Left lung (tissue), 10 donors: ENCODE results near the gene SLC9A4. TPM values are rescaled to one million over a fixed set of nuclear protein-coding genes. Genes with fewer than 3 reads are reported as not detected.
A peak's percentile ranks its signal among the peaks of the same experiment; 100 is the strongest.

Experiments
- ATAC-seq: fragments of 200-7000 bp; cut with Tn5 transposase; one replicate; pipeline ENCODE4 v1.9.1; 2020; ENCODE audit warnings: moderate library complexity
- DNase-seq, 4 donors: peaks; one replicate each; pipeline ENCODE4 v3.0.0-alpha.2; 2013 to 2020
- H3K27ac ChIP-seq, 2 donors: fragments of 200-600 bp; sonication (generic) in 1 of 2; one replicate each; pipeline versions ENCODE4 v1.5.0 to v1.8.0; 2020 to 2021
- H3K27me3 ChIP-seq, 2 donors: fragments of 200-600 bp; sonication (generic) in 1 of 2; one replicate each; pipeline versions ENCODE4 v1.5.0 to v1.8.0; 2020 to 2021
- H3K36me3 ChIP-seq, 2 donors: fragments of 200-600 bp; sonication (generic) in 1 of 2; one replicate each; pipeline versions ENCODE4 v1.5.0 to v1.8.0; 2020 to 2021
- H3K4me1 ChIP-seq, 2 donors: fragments of 200-600 bp; one replicate each; pipeline ENCODE4 v1.8.0; 2021
- H3K4me3 ChIP-seq, 2 donors: fragments of 200-600 bp; sonication (generic) in 1 of 2; one replicate each; pipeline versions ENCODE4 v1.5.0 to v1.8.0; 2020 to 2021; ENCODE audit warnings: mild to moderate bottlenecking in 1 of 2
- H3K9me3 ChIP-seq, 2 donors: fragments of 200-600 bp; sonication (generic) in 1 of 2; one replicate each; pipeline versions ENCODE4 v1.5.0 to v1.8.0; 2020 to 2021
- intact Hi-C, 2 donors: fragments of 100-400 bp; cut with DNase I; formaldehyde crosslinking; loops; one replicate each; pipeline versions ENCODE4 v1.11.2 to v1.14.2; 2022
- polyA plus RNA-seq, 6 donors: library from polyadenylated mRNA; unstranded; fragments of 120-200 nt; gene quantifications; one replicate each; pipeline ENCODE4 v1.2.1, GENCODE V29; 2013; ENCODE audit not compliant: insufficient read length in 6 of 6
- total RNA-seq, 2 donors: library from RNA; stranded (reverse); fragmentation: NEBNext Ultra II Directional; extraction: Animal tissue kit (Norgen Biotek cat#: 25700); gene quantifications; one replicate each; pipeline ENCODE4 v1.2.1, GENCODE V29; 2021
- TF ChIP-seq, protein P1 (sequence below), 2 donors: fragments of 200-600 bp; sonication (generic) in 1 of 2; IDR thresholded peaks; one replicate each; pipeline versions ENCODE4 v1.5.0 to v1.8.0; 2021; ENCODE audit warnings: antibody characterized with exemption in 2 of 2
- donor health status: DM: no; HTN: yes; CAD: no.
- donor health status: DM: no; HTN: no; CAD: no.

Gene SLC9A4
- total and polyA plus RNA-seq, 8 donors, result 0.06 to 0.08 (median 0.06) TPM; not detected in 4

DNA sequence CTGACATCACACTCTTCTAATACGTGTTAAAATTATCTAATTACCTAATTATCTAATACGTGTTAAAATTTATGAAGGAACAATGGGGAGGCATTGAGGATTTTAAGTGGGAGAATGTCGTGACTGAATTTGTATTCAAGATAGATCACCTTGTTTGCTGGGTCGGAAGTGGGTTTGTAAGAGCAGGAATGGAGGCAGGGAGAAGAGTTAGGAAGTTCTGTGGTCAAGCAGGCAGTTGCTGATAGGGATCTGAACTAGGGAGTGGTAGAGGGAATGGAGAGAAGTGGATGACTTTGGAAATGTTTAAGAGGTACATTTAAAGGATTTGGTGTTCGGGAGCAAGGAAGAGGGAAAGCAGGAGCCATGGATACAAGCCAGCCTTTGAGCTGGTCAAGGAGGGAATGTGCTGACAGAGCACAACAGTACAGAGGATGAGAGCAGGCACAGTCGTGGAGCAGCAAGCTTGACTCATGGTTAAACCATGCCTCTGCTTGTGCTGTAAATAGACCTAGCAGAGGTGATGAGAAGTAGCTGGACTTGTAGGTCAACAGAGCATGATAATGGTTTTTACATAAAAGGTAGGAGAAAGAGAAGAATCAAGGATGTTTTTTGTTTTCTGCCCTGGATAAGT lies 33.8 kb upstream of the SLC9A4 start:
- ATAC-seq (peak; percentile 64), DNase-seq (no peak)
- no peaks in the 10 kb centered on the region for H3K9me3 ChIP-seq
- no peaks in the 10 kb centered on the region for H3K36me3 ChIP-seq
- peaks cover 0 to 33% of the 10 kb centered on the region in 2 donors for H3K4me1 ChIP-seq
- no peaks in the 10 kb centered on the region for H3K27me3 ChIP-seq
- TF ChIP-seq, protein P1, sequence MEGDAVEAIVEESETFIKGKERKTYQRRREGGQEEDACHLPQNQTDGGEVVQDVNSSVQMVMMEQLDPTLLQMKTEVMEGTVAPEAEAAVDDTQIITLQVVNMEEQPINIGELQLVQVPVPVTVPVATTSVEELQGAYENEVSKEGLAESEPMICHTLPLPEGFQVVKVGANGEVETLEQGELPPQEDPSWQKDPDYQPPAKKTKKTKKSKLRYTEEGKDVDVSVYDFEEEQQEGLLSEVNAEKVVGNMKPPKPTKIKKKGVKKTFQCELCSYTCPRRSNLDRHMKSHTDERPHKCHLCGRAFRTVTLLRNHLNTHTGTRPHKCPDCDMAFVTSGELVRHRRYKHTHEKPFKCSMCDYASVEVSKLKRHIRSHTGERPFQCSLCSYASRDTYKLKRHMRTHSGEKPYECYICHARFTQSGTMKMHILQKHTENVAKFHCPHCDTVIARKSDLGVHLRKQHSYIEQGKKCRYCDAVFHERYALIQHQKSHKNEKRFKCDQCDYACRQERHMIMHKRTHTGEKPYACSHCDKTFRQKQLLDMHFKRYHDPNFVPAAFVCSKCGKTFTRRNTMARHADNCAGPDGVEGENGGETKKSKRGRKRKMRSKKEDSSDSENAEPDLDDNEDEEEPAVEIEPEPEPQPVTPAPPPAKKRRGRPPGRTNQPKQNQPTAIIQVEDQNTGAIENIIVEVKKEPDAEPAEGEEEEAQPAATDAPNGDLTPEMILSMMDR (IDR thresholded peaks at IDR 0.05), result no peak
- H3K4me3 ChIP-seq, result no peak overlapping the region
- H3K27ac ChIP-seq, result no peak overlapping the region
- intact Hi-C loops, result loop anchor here in 1 of 2 donors (10.0 kb wide), 1 partner anchor 424 kb away; no protein-coding TSS in a partner anchor

DNA sequence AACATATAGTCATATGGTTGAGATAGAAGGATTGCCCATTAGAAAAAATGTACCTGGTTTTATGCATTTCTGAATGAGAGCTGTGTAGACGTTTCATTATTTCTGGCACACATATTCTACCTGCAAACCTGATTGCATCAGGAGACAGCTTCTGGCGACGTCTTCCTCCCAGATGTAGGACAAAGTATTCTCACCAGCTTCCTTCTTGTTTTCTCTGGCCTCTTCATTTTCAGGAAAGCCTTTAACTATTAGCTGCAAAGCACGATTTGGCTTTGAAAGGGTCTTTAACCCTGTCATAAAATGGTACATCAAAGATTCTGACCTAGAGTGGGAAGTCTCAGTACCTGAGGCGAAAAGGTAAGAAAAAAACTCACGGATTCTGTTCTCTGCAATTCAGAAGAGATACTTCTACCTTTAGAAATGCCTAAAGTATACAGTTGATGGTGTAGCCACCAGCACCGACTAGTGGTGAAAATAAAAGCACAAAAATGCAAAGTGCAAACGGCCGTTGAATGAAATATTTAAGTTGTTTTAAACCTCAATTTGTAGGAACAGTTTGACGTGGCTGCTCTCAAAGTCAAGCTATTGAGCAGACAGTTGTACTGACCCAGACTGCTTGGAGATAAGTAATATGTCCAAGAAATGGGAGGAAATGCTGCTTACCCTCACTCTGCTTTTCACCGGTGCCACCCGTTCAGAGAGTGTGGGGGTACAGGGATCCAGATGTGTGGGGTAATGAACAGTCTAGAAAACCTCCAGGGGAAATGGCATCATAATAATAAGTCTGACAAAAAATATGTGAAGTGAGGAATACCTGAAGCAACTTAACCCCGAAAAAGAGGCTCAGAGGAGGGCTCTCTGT lies 29.8 kb upstream of the SLC9A4 start:
- Histone ChIP-seq H3K36me3 (peaks cover 0 to 24% of the 10 kb centered on the region in 2 donors), H3K27ac (peak overlapping the region in 1 of 2 donors; percentile 48), H3K27me3 (no peaks in the 10 kb centered on the region), H3K4me1 (peaks cover 0 to 12% of the 10 kb centered on the region in 2 donors), H3K4me3 (no peak overlapping the region), H3K9me3 (no peaks in the 10 kb centered on the region)
- intact Hi-C loops, result loop anchor here in 1 of 2 donors (10.0 kb wide), 1 partner anchor 188 kb away; no protein-coding TSS in a partner anchor
- peak; percentile 90 for ATAC-seq
- DNase-seq, result peak in 2 of 4 donors; percentile 13 to 31
- TF ChIP-seq, protein P1 (IDR thresholded peaks at IDR 0.05), result peak; percentile 60 to 79

DNA sequence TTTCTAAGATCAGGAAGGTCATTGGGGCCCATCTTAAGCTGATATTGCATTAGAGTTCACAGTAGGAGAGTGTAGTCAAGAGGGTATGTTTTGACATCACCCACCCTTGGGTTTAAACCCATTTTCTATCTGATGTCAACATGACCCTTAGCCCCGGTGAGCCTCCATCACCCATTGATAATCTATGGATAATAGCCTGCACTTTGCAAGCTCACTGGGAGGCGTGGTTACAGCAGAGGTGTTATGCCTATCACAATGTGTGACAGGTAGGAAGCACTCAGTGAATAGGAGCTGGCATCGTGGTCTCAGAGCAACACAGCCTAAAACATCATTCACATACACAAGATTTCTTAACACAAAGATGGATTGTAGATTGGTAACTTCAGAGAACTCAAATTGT lies 28.8 kb upstream of the SLC9A4 start:
- no peak for DNase-seq
- peaks cover 0 to 12% of the 10 kb centered on the region in 2 donors for H3K4me1 ChIP-seq
- H3K4me3 ChIP-seq, result no peak overlapping the region
- no peak overlapping the region for H3K27ac ChIP-seq
- TF ChIP-seq, protein P1 (IDR thresholded peaks at IDR 0.05), result no peak
- ATAC-seq, result no peak
- peaks cover 0 to 24% of the 10 kb centered on the region in 2 donors for H3K36me3 ChIP-seq
- no peaks in the 10 kb centered on the region for H3K9me3 ChIP-seq
- intact Hi-C loops, result loop anchor here in 1 of 2 donors (10.0 kb wide), 1 partner anchor 189 kb away; no protein-coding TSS in a partner anchor
- no peaks in the 10 kb centered on the region for H3K27me3 ChIP-seq

DNA sequence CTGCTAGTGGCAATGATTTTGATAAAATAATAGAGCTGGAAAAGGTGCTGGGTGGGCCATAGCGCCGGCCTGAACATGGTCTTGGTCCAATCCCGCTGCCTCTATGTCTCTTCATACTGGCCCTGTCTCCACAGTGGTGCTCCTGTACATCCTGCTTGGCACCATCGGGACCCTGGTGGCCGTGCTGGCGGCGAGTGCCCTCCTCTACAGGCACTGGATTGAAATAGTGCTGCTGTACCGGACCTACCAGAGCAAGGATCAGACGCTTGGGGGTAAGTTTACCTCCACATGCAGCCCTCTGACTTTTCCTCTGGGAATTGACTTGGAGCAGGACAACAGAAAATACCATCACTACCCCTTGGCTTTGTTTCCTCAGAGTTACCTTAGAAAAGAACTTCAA lies 26.1 kb upstream of the SLC9A4 start:
- Histone ChIP-seq H3K27ac (no peak overlapping the region), H3K4me3 (no peak overlapping the region), H3K4me1 (peaks cover 0 to 12% of the 10 kb centered on the region in 2 donors), H3K27me3 (no peaks in the 10 kb centered on the region), H3K9me3 (no peaks in the 10 kb centered on the region), H3K36me3 (peaks cover 0 to 42% of the 10 kb centered on the region in 2 donors)
- DNase-seq (peak in 1 of 4 donors; percentile 44), ATAC-seq (no peak)
- TF ChIP-seq, protein P1 (IDR thresholded peaks at IDR 0.05), result no peak
- intact Hi-C loops, result loop anchor here in 1 of 2 donors (10.0 kb wide), 1 partner anchor 192 kb away; no protein-coding TSS in a partner anchor
